B cell (primary cell): Measurements from ENCODE around the gene PTPRM. TPM values are rescaled to one million over a fixed set of nuclear protein-coding genes. Genes with fewer than 3 reads are reported as not detected.

Experiments
- ATAC-seq: fragments of 200-7000 bp; cut with Tn5 transposase; one replicate; pipeline ENCODE4 v1.10.0; 2021; ENCODE audit warnings: low read depth, mild to moderate bottlenecking, moderate number of reproducible peaks, moderate library complexity
- CTCF ChIA-PET: fragments of 350-600 bp; sonication (Branson Sonifier 250); formaldehyde crosslinking; loops from one replicate; lab custom pipeline; 2021; ENCODE audit warnings: antibody characterized with exemption, inconsistent platforms; lab: Charles Lee
- POLR2A ChIA-PET: fragments of 350-600 bp; sonication (Branson Sonifier 250); formaldehyde crosslinking; loops from one replicate; lab custom pipeline; 2021; ENCODE audit warnings: antibody characterized with exemption; lab: Charles Lee
- DNase-seq: peaks from one replicate; pipeline ENCODE4 v3.0.0; 2013
- H2AFZ ChIP-seq: 2 replicates; pipeline ENCODE4 v1.6.1; 2012; ENCODE audit warnings: mild to moderate bottlenecking, low read depth, low read length; ENCODE audit not compliant: insufficient read depth, poor library complexity, severe bottlenecking
- H3K27ac ChIP-seq, 2 donors: 1 replicate in 1 of 2; 2 replicates in 1 of 2; pipeline ENCODE4 v1.5.1; 2012 to 2013; ENCODE audit warnings: low read length in 2 of 2, mild to moderate bottlenecking in 2 of 2, moderate library complexity in 1 of 2
- H3K27me3 ChIP-seq, 4 experiments: fragments of 200-600 bp in 1 of 4; sonication (generic) in 1 of 4; replicated peaks in 1 of 4; 1 replicate in 2 of 4; 2 replicates in 2 of 4; pipeline versions ENCODE4 v1.6.1 to v1.7.0; 2013 to 2016; ENCODE audit warnings: low read length in 3 of 4, mild to moderate bottlenecking in 2 of 4, mixed read lengths in 1 of 4, moderate library complexity in 1 of 4; ENCODE audit not compliant: insufficient read depth in 4 of 4, control insufficient read depth in 3 of 4; ENCODE audit errors: control extremely low read depth in 1 of 4
- H3K36me3 ChIP-seq, 2 experiments: replicated peaks in 1 of 2; 1 replicate in 1 of 2; 2 replicates in 1 of 2; pipeline versions ENCODE4 v1.6.1 to v1.7.1; 2013; ENCODE audit warnings: low read length in 1 of 2; ENCODE audit not compliant: insufficient read depth in 2 of 2, control insufficient read depth in 1 of 2; ENCODE audit errors: control extremely low read depth in 1 of 2, extremely low read depth in 1 of 2
- H3K4me1 ChIP-seq, 2 donors: fragments of 200-600 bp in 1 of 2; sonication (generic) in 1 of 2; 1 replicate in 1 of 2; 2 replicates in 1 of 2; pipeline versions ENCODE4 v1.5.1 to v1.6.1; 2013 to 2017; ENCODE audit warnings: low read length in 2 of 2; ENCODE audit not compliant: control insufficient read depth in 2 of 2, insufficient read depth in 2 of 2
- H3K4me2 ChIP-seq: replicated peaks from 2 replicates; pipeline ENCODE3; 2012; ENCODE audit warnings: mild to moderate bottlenecking, low read depth, low read length; ENCODE audit not compliant: poor library complexity, severe bottlenecking
- H3K4me3 ChIP-seq, 5 experiments: fragments of 200-600 bp in 1 of 5; sonication (generic) in 1 of 5; 1 replicate in 3 of 5; 2 replicates in 2 of 5; pipeline versions ENCODE4 v1.5.1 to v1.7.0; 2011 to 2016; ENCODE audit warnings: low read length in 4 of 5, mild to moderate bottlenecking in 4 of 5, low read depth in 2 of 5, control low read depth in 1 of 5, moderate library complexity in 1 of 5; ENCODE audit not compliant: insufficient read depth in 1 of 5; ENCODE audit errors: control extremely low read depth in 1 of 5, extremely low read depth in 1 of 5
- H3K79me2 ChIP-seq: fragments of 200-600 bp; sonication (generic); one replicate; pipeline ENCODE4 v1.6.0; 2016; ENCODE audit warnings: low read length; ENCODE audit not compliant: control insufficient read depth, insufficient read depth
- H3K9ac ChIP-seq: fragments of 200-600 bp; sonication (generic); 2 replicates; pipeline ENCODE4 v1.6.1; 2017; ENCODE audit warnings: mild to moderate bottlenecking, low read length, moderate library complexity
- H3K9me3 ChIP-seq, 3 donors: one replicate each; pipeline versions ENCODE4 v1.6.1 to v1.7.1; 2013; ENCODE audit warnings: low read length in 2 of 3; ENCODE audit not compliant: control insufficient read depth in 2 of 3, insufficient read depth in 1 of 3; ENCODE audit errors: control extremely low read depth in 1 of 3
- H4K20me1 ChIP-seq: 2 replicates; pipeline ENCODE4 v1.6.0; 2012; ENCODE audit warnings: mild to moderate bottlenecking, low read length; ENCODE audit not compliant: insufficient read depth, control insufficient read depth, poor library complexity, severe bottlenecking
- H3K27ac Mint-ChIP-seq: one replicate; pipeline ENCODE4 v1.8.0; 2021; ENCODE audit warnings: mixed read lengths
- H3K27me3 Mint-ChIP-seq: one replicate; pipeline ENCODE4 v1.8.0; 2021; ENCODE audit warnings: mixed read lengths
- H3K4me1 Mint-ChIP-seq: one replicate; pipeline ENCODE4 v1.8.0; 2021; ENCODE audit warnings: mixed read lengths
- H3K4me3 Mint-ChIP-seq: one replicate; pipeline ENCODE4 v1.8.0; 2021; ENCODE audit warnings: mixed read lengths
- H3K9me3 Mint-ChIP-seq: one replicate; pipeline ENCODE4 v1.8.0; 2022; ENCODE audit warnings: mixed read lengths; ENCODE audit not compliant: insufficient read depth
- EZH2 ChIP-seq: IDR thresholded peaks from 2 replicates; pipeline ENCODE4 v1.6.1; 2012; ENCODE audit warnings: borderline replicate concordance, low read depth, mild to moderate bottlenecking, moderate library complexity, low read length; ENCODE audit not compliant: insufficient read depth, poor library complexity, severe bottlenecking
- WGBS: methylation state at CpG from one replicate; pipeline ENCODE4 v1.1.5; 2013; ENCODE audit warnings: missing lambda C conversion rate; ENCODE audit not compliant: insufficient coverage; 5-methylcytosine and 5-hydroxymethylcytosine counted together
- intact Hi-C: fragments of 100-400 bp; cut with micrococcal nuclease; formaldehyde crosslinking; loops from one replicate; pipeline ENCODE4 v1.10.0; 2022
- polyA plus RNA-seq: library from polyadenylated mRNA; depleted of rRNA; stranded (reverse); fragments of >200 nt; gene quantifications from 2 replicates; pipeline ENCODE4 v1.2.3, GENCODE V29; 2012
- total RNA-seq, 2 donors: library from RNA; stranded (reverse); fragments of 120-200 nt in 1 of 2; gene quantifications; 1 replicate in 1 of 2; 2 replicates in 1 of 2; pipeline versions ENCODE4 v1.2.3 to v1.2.4, GENCODE V29; 2013 to 2022
- TF ChIP-seq, protein P1 (sequence below): fragments of 200-600 bp; IDR thresholded peaks from one replicate; pipeline ENCODE4 v1.8.0; 2022; ENCODE audit warnings: antibody characterized with exemption, mild to moderate bottlenecking

PTPRM gene
- total and polyA plus RNA-seq, 2 donors (not counting 1 experiment from before 2014, with no cell fraction given), result 0.20 to 0.89 TPM

DNA sequence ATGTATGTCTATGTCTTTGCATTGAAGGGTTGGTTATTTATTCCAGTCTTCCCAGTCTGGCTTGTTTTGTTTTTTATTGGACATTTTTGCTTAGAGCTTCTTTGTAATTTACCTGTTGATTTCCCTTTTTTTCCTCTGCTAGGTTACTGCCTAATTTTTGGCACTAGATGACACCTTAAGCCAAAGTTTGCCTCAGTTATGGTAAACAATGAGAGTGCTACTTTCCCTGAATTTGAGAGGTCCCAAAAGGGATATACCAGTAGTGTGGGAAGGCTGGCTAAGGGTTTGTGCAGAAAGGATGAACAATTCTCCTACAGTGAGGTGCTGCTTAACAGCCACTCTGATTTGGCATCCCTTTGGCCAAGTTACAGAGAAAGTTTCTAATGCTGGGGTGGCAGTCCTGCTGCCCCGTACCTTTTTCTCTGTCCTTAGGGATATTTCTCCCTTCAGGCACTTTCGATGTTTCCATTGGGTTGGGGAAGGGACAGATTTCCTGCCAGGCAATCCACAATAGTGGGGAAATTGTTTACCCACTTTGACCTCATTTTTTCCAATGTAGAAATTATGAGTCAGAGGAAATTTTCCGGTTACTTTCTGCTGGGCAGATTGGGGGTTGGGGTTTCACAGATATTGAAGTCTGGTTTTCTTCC is 354.9 kb downstream of the PTPRM start:
- no peaks in the 10 kb centered on the region for H3K27me3 ChIP-seq
- no peak for DNase-seq
- no peak overlapping the region for H2AFZ ChIP-seq
- Mint-ChIP-seq H3K27ac (no peak overlapping the region), H3K4me3 (no peak overlapping the region), H3K9me3 (peaks cover 4% of the 10 kb centered on the region), H3K4me1 (no peaks in the 10 kb centered on the region), H3K27me3 (no peaks in the 10 kb centered on the region)
- H3K79me2 ChIP-seq, result no peaks in the 10 kb centered on the region
- ChIA-PET POLR2A (no interaction called here), CTCF (no interaction called here)
- no peak overlapping the region for H3K4me2 ChIP-seq
- 60% methylated on average over 1 of the region's 3 CpGs for WGBS
- H3K9ac ChIP-seq, result no peak overlapping the region
- H3K4me3 ChIP-seq, result no peak overlapping the region
- TF ChIP-seq EZH2, result no peak
- H3K4me1 ChIP-seq, result no peaks in the 10 kb centered on the region
- no peaks in the 10 kb centered on the region for H3K36me3 ChIP-seq
- peaks cover 0 to 1% (median 0%) of the 10 kb centered on the region in 3 donors for H3K9me3 ChIP-seq
- intact Hi-C loops, result no loop called here
- H4K20me1 ChIP-seq, result no peaks in the 10 kb centered on the region
- no peak overlapping the region for H3K27ac ChIP-seq
- no peak for ATAC-seq

DNA sequence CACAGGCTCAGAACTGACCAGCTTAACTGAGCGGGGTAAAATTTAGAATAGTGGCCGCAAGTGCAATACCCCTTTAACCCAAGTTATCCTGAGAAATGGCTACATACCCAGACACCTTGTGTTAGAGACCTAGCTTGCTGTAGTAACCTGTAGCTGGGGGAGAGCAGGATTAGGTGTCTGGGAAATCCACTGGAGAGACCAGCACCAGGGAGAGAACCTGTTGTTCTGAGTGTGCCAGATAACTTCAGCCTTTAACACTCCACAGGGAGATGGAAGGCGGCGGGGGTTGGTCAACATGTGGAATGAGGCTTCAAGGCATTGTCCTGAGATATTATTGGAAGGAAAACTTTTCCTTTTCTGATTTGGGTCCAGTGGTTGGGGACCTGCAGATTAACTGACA is 356.0 kb downstream of the PTPRM start:
- Histone ChIP-seq H3K4me1 (no peaks in the 10 kb centered on the region), H4K20me1 (no peaks in the 10 kb centered on the region), H3K9me3 (peaks cover 0 to 1% (median 0%) of the 10 kb centered on the region in 3 donors), H3K36me3 (no peaks in the 10 kb centered on the region), H3K27me3 (no peaks in the 10 kb centered on the region), H3K4me3 (no peak overlapping the region), H3K4me2 (no peak overlapping the region), H3K79me2 (no peaks in the 10 kb centered on the region), H3K9ac (no peak overlapping the region), H2AFZ (no peak overlapping the region), H3K27ac (no peak overlapping the region)
- intact Hi-C loops, result no loop called here
- no peak for TF ChIP-seq EZH2
- TF ChIP-seq, protein P1, sequence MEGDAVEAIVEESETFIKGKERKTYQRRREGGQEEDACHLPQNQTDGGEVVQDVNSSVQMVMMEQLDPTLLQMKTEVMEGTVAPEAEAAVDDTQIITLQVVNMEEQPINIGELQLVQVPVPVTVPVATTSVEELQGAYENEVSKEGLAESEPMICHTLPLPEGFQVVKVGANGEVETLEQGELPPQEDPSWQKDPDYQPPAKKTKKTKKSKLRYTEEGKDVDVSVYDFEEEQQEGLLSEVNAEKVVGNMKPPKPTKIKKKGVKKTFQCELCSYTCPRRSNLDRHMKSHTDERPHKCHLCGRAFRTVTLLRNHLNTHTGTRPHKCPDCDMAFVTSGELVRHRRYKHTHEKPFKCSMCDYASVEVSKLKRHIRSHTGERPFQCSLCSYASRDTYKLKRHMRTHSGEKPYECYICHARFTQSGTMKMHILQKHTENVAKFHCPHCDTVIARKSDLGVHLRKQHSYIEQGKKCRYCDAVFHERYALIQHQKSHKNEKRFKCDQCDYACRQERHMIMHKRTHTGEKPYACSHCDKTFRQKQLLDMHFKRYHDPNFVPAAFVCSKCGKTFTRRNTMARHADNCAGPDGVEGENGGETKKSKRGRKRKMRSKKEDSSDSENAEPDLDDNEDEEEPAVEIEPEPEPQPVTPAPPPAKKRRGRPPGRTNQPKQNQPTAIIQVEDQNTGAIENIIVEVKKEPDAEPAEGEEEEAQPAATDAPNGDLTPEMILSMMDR, result no peak
- Mint-ChIP-seq H3K27ac (no peak overlapping the region), H3K27me3 (no peaks in the 10 kb centered on the region), H3K4me1 (no peaks in the 10 kb centered on the region), H3K9me3 (peaks cover 4% of the 10 kb centered on the region), H3K4me3 (no peak overlapping the region)
- no CpG with 5 or more reads among the region's 4 CpGs for WGBS
- CTCF ChIA-PET, result no interaction called here
- ATAC-seq (no peak), DNase-seq (no peak)
- POLR2A ChIA-PET, result no interaction called here
